Neural progenitor cell (in vitro differentiated cells): ENCODE data around the gene PCGF3. TPM values are rescaled to one million over a fixed set of nuclear protein-coding genes. Genes with fewer than 3 reads are reported as not detected.

Experiments used
- DNase-seq: peaks from one replicate; pipeline ENCODE4 v3.0.0-alpha.2; 2016; ENCODE audit warnings: low spot score
- H2AFZ ChIP-seq: fragments of 200-600 bp; sonication (generic); replicated peaks from 2 replicates; pipeline ENCODE4 v1.6.1; 2016; ENCODE audit warnings: antibody characterized with exemption
- H3F3A ChIP-seq: fragments of 200-600 bp; sonication (generic); 2 replicates; pipeline ENCODE4 v1.6.1; 2016; ENCODE audit warnings: antibody characterized with exemption, low read depth
- H3K27ac ChIP-seq: fragments of 200-600 bp; sonication (generic); 2 replicates; pipeline ENCODE4 v1.5.1; 2016; ENCODE audit warnings: mild to moderate bottlenecking
- H3K27me3 ChIP-seq: fragments of 200-600 bp; sonication (generic); 2 replicates; pipeline ENCODE4 v1.6.1; 2016; ENCODE audit warnings: mild to moderate bottlenecking, moderate library complexity
- H3K36me3 ChIP-seq: fragments of 200-600 bp; sonication (generic); 2 replicates; pipeline ENCODE4 v1.5.1; 2016
- H3K4me1 ChIP-seq: fragments of 200-600 bp; sonication (generic); 2 replicates; pipeline ENCODE4 v1.6.1; 2016; ENCODE audit warnings: mixed run types
- H3K4me2 ChIP-seq: fragments of 200-600 bp; sonication (generic); 2 replicates; pipeline ENCODE4 v1.6.1; 2016
- H3K4me3 ChIP-seq: fragments of 200-600 bp; sonication (generic); 2 replicates; pipeline ENCODE4 v1.5.1; 2016
- H3K79me2 ChIP-seq: fragments of 200-600 bp; sonication (generic); 2 replicates; pipeline ENCODE4 v1.6.1; 2016; ENCODE audit warnings: low read depth
- H3K9ac ChIP-seq: fragments of 200-600 bp; sonication (generic); 2 replicates; pipeline ENCODE4 v1.6.1; 2016
- H3K9me3 ChIP-seq: fragments of 200-600 bp; sonication (generic); 2 replicates; pipeline ENCODE4 v1.5.1; 2016; ENCODE audit warnings: low read depth
- H4K20me1 ChIP-seq: fragments of 200-600 bp; sonication (generic); 2 replicates; pipeline ENCODE4 v1.6.1; 2016; ENCODE audit warnings: low read depth
- H3K27ac Mint-ChIP-seq: 3 replicates; pipeline ENCODE4 v1.8.0; 2021; ENCODE audit warnings: mixed read lengths
- H3K27me3 Mint-ChIP-seq: 2 replicates; pipeline ENCODE4 v1.8.0; 2022; ENCODE audit warnings: low read depth, mild to moderate bottlenecking, inconsistent platforms, moderate library complexity, mixed read lengths; ENCODE audit not compliant: insufficient read depth
- H3K36me3 Mint-ChIP-seq: 3 replicates; pipeline ENCODE4 v1.8.0; 2021; ENCODE audit warnings: mixed read lengths
- H3K4me1 Mint-ChIP-seq: 3 replicates; pipeline ENCODE4 v1.8.0; 2021; ENCODE audit warnings: mixed read lengths
- H3K4me3 Mint-ChIP-seq: 3 replicates; pipeline ENCODE4 v1.8.0; 2021; ENCODE audit warnings: mild to moderate bottlenecking, moderate library complexity, mixed read lengths
- H3K9me3 Mint-ChIP-seq: 3 replicates; pipeline ENCODE4 v1.8.0; 2020; ENCODE audit warnings: mixed read lengths
- EZH2 ChIP-seq: fragments of 200-600 bp; sonication (generic); IDR thresholded peaks from 2 replicates; pipeline ENCODE4 v1.6.1; 2017; ENCODE audit warnings: antibody characterized with exemption, mild to moderate bottlenecking, moderate library complexity
- EZH2phosphoT487 ChIP-seq: fragments of 200-600 bp; sonication (generic); IDR thresholded peaks from 2 replicates; pipeline ENCODE4 v1.6.1; 2017; ENCODE audit warnings: antibody characterized with exemption
- total RNA-seq: library from RNA; depleted of rRNA; stranded (reverse); fragments of >200 nt; gene quantifications from 2 replicates; pipeline ENCODE4 v1.2.3, GENCODE V29; 2015; ENCODE audit warnings: low replicate concordance
- TF ChIP-seq, protein P1 (sequence below): fragments of 200-600 bp; sonication (generic); IDR thresholded peaks from 2 replicates; pipeline ENCODE4 v1.5.1; 2017; ENCODE audit warnings: antibody characterized with exemption, mild to moderate bottlenecking

The PCGF3 gene
- total RNA-seq, 1 donor from 2014 or later = 44.7 TPM

DNA sequence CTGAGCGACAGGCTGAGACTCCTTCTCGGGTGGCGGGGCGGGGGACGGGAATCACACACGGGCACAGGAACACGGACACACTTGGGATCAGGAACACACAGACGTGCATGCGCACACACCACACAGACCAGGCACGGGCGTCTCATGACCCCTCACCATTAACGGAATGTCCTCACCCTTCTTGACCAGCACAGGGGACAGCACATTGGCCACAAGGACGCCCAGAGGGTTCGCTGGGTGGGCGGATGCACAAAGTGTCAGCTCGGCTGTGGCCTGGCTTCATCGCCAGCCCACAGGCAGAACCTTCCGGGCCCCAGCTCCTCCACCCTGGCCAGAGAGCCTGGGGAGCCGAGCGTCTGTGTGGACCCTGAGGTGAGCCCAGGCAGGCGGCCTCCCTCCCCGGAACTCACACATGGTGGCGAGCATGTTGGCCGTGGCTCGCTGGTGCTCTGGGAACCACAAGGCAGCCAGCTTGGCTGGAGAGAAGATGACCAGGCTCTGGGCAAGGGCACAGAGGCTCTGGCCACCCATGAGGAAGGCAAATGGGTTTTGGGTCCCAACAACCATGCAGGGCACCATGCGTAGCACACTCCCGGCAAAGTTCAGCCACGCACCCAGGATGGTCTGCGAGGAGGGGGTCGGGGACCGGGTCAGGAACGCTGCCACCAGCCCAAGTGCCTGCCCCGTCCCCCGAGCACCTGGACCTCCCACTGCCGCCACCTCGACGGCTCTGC, 19.8 kb upstream of the PCGF3 start:
- no peaks in the 10 kb centered on the region for H4K20me1 ChIP-seq
- H3K36me3 Mint-ChIP-seq = no peaks in the 10 kb centered on the region
- H3K27me3 ChIP-seq = peaks cover 3% of the 10 kb centered on the region
- H3K27me3 Mint-ChIP-seq = peaks cover 8% of the 10 kb centered on the region
- no peak overlapping the region for H3K9ac ChIP-seq
- H3K4me3 Mint-ChIP-seq = no peak overlapping the region
- peaks cover 6% of the 10 kb centered on the region for H3K4me1 Mint-ChIP-seq
- H2AFZ ChIP-seq = no peak overlapping the region
- peaks cover 3% of the 10 kb centered on the region for H3K9me3 Mint-ChIP-seq
- no peak for TF ChIP-seq EZH2phosphoT487
- no peak for TF ChIP-seq EZH2
- TF ChIP-seq, protein P1, sequence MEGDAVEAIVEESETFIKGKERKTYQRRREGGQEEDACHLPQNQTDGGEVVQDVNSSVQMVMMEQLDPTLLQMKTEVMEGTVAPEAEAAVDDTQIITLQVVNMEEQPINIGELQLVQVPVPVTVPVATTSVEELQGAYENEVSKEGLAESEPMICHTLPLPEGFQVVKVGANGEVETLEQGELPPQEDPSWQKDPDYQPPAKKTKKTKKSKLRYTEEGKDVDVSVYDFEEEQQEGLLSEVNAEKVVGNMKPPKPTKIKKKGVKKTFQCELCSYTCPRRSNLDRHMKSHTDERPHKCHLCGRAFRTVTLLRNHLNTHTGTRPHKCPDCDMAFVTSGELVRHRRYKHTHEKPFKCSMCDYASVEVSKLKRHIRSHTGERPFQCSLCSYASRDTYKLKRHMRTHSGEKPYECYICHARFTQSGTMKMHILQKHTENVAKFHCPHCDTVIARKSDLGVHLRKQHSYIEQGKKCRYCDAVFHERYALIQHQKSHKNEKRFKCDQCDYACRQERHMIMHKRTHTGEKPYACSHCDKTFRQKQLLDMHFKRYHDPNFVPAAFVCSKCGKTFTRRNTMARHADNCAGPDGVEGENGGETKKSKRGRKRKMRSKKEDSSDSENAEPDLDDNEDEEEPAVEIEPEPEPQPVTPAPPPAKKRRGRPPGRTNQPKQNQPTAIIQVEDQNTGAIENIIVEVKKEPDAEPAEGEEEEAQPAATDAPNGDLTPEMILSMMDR = no peak
- no peak overlapping the region for H3K4me3 ChIP-seq
- H3F3A ChIP-seq = peaks cover 2% of the 10 kb centered on the region
- H3K27ac Mint-ChIP-seq = no peak overlapping the region
- no peaks in the 10 kb centered on the region for H3K9me3 ChIP-seq
- peaks cover 12% of the 10 kb centered on the region for H3K4me1 ChIP-seq
- H3K36me3 ChIP-seq = no peaks in the 10 kb centered on the region
- no peak for DNase-seq
- no peak overlapping the region for H3K4me2 ChIP-seq
- H3K27ac ChIP-seq = no peak overlapping the region
- H3K79me2 ChIP-seq = no peaks in the 10 kb centered on the region

DNA sequence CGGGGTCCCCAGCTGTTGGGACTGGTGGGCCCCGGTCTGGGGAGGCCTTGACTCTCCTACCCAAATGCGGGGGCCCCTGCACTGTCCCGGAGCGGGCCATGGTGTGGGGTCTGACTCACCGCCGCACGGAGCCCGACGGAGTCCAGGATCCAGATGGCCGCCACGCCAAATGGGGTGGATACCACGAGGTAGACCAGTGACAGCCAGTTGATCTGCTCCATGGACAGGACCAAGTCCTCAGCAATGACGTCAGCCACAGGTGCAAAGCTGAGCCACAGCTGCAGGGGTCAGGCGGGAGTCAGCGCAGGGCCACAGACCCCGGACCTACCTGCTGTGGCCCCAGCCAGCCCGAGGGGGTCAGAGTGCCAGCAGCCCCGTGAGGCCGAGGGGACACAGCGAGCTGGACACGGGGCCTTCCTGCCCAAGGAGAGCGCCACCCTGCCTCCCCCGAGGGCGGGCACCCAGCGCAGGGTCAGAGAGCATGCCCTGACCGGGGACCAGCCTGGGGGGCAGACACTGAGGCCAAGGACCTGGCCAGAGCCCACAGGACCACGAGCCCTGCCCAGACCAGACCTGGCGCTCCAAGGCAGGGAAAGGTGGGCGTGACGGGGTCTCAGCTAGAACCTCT, 19.1 kb upstream of the PCGF3 start:
- TF ChIP-seq EZH2phosphoT487 = no peak
- no peak for TF ChIP-seq EZH2
- TF ChIP-seq, protein P1 = no peak
- Histone ChIP-seq H3K79me2 (no peaks in the 10 kb centered on the region), H2AFZ (no peak overlapping the region), H3F3A (no peaks in the 10 kb centered on the region), H3K9me3 (no peaks in the 10 kb centered on the region), H3K4me3 (no peak overlapping the region), H3K4me2 (no peak overlapping the region), H3K27me3 (peaks cover 3% of the 10 kb centered on the region), H3K4me1 (peaks cover 11% of the 10 kb centered on the region), H3K36me3 (no peaks in the 10 kb centered on the region), H3K9ac (no peak overlapping the region), H4K20me1 (no peaks in the 10 kb centered on the region), H3K27ac (no peak overlapping the region)
- H3K36me3 Mint-ChIP-seq = no peaks in the 10 kb centered on the region
- peaks cover 8% of the 10 kb centered on the region for H3K27me3 Mint-ChIP-seq
- DNase-seq = no peak
- peaks cover 3% of the 10 kb centered on the region for H3K9me3 Mint-ChIP-seq
- peaks cover 6% of the 10 kb centered on the region for H3K4me1 Mint-ChIP-seq
- no peak overlapping the region for H3K27ac Mint-ChIP-seq
- H3K4me3 Mint-ChIP-seq = no peak overlapping the region

DNA sequence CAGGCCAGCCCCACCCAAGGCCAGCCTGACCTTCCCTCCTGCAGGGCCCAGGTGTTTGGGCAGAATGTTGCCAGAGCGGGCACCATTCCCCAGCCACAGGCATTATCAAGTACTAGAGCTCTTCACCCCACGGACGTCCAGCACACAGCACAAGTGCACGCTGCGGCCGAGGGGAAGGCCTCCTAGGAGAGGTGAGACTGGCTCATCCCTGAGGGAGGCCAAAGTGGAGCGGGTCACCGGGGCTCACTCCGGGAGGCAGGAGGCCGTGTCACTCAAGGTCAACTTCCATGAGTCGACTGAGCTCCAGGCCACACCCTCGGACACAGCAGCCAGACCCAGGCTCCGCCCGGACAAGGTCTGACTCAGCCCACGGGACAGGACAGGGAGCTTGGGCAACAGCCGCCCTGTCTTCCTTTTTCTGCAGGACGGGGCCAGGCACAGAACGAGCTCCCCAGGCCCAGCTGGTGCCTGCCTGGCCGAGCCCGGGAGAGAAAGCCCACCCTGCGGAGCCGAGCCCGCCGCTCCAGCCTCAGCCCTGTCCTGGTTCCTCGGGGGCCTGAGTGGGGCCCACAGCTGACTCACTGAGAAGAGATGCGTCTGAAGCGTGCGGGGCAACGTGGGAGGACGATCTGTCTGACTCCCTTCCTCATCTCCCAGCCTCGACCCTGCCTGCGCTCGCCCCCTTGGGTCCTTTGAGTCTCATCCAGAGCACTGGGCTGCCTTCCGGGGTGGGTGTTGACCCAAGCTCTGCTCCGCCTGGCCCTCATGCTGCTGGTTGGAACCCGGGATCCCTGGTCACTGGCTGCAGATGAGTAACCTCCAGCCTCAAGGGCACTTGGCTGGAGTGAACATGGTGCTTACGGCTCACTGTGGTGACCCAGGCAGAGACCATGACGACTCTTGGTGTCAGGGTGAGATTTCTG, 18.3 kb upstream of the PCGF3 start:
- TF ChIP-seq EZH2phosphoT487 (no peak), EZH2 (no peak)
- TF ChIP-seq, protein P1 = no peak
- no peak for DNase-seq
- no peaks in the 10 kb centered on the region for H3K9me3 ChIP-seq
- H3K9ac ChIP-seq = no peak overlapping the region
- H3K36me3 ChIP-seq = no peaks in the 10 kb centered on the region
- H3K4me3 ChIP-seq = no peak overlapping the region
- no peak overlapping the region for H2AFZ ChIP-seq
- H3K27ac ChIP-seq = no peak overlapping the region
- peaks cover 11% of the 10 kb centered on the region for H3K4me1 ChIP-seq
- Mint-ChIP-seq H3K36me3 (no peaks in the 10 kb centered on the region), H3K4me1 (peaks cover 6% of the 10 kb centered on the region), H3K9me3 (peaks cover 3% of the 10 kb centered on the region), H3K4me3 (no peak overlapping the region), H3K27me3 (peaks cover 12% of the 10 kb centered on the region), H3K27ac (peak overlapping the region; percentile 50)
- H3K27me3 ChIP-seq = peaks cover 3% of the 10 kb centered on the region
- H3K4me2 ChIP-seq = no peak overlapping the region
- H3K79me2 ChIP-seq = no peaks in the 10 kb centered on the region
- H3F3A ChIP-seq = no peaks in the 10 kb centered on the region
- H4K20me1 ChIP-seq = no peaks in the 10 kb centered on the region
